ENCODE data around the gene FAM89A. TPM values are rescaled to one million over a fixed set of nuclear protein-coding genes. Genes with fewer than 3 reads are reported as not detected.

Gene FAM89A
- total RNA-seq (2022; extraction: Qiagen RNA extraction; ENCODE audit: low read depth) = 13.8 to 19.8 TPM (median 16.2 TPM) in 5 replicates

DNA sequence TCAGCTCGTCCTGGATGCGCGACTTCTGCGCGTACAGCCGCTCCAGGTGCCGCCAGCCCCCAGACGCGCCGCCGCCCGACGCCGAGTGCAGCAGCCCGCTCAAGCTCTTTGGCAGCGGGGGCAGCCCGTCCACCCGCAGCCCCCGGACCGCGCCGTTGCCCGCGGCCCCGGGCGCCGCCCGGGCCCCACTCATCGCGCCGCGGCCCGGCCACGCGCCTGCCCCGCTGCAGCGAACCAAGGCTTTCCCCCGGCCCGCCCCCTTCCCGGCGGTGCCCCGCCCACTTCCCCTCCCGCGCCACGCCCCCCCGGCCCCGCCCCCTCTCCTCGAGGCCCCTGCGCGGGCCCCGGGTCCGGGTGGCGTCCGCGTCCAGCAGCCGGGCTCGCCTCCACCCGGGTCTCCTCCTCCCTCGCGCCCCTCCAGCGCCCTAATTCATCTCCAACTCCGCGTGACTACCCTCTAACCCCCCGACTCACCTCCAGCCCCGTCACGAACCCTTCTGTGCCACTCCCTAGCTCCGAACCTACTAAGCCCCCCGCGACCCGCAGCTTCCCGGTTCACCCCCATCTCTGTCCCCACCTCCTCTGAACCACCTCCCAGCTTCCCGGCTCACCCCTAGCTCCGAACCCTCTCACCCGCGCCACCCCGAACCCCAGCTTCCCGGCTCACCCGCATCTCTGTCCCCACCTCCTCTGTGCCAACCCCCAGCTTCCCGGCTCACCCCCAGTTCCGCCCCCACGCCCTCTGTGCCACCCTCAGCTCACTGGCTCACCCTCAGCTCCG lies at the start of gene FAM89A:
Gene FAM89A, minus strand, starts transcription at position 236 of the 781 bp plus-strand sequence. Its CDS starts 43 bp downstream, at position 193.

DNA sequence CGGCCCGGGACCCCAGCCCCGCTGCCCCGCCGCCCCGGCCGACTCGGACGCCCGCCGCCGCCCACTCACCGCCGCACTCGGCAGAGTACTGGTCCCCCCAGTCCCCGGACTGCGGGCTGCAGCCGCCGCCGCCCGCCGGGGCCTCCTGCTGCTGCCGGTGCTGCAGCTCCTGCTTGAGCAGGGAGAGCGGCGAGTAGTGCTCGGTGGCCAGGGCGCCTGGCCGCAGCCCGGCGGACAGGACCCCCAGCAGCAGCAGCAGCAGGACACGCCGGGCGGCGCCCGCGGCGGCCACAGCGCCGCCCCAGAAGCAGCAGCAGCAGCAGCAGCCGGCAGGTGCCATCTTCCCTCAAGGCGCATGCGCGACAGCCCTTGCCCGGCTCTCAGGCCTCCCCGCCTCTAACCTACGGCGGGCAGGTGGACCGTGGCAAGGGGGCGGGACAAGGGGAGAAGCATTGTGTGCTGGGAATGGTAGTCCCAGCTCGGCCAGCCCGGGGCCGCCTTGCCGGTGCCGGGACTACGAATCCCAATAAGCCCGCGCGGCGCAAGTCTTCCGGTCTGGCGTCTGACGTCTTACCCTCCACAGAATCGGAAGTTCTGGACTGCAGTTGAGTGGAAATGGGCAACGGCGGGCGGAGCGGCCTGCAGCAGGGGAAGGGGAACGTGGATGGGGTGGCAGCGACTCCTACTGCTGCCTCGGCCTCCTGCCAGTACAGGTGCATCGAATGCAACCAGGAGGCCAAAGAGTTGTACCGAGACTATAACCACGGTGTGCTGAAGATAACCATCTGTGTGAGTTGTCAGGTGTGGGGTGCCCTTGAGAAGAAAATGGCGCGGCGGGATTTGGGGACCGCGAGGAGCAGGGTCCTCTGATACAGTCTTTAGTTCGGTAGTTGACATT lies 61.3 kb downstream of the FAM89A start, which contains the start of the genes ARV1 and TTC13:
Gene ARV1, plus strand, starts transcription at position 604 of the 898 bp plus-strand sequence. Its CDS starts 12 bp downstream, at position 616.
Gene TTC13, minus strand, starts transcription at position 371 of the 898 bp plus-strand sequence. Its CDS starts 31 bp downstream, at position 340.

Other genes with a start within 250 kb of the FAM89A start
- 15.8 to 20.4 TPM (median 18.7 TPM) in 5 replicates for gene C1orf198, start 171.7 kb downstream of the FAM89A start, total RNA-seq (2022; extraction: Qiagen RNA extraction; ENCODE audit: low read depth)
- 8.3 to 11.4 TPM (median 9.8 TPM) in 5 replicates for gene TTC13, start 61.4 kb downstream of the FAM89A start, total RNA-seq (2022; extraction: Qiagen RNA extraction; ENCODE audit: low read depth)
- gene ARV1, start 61.2 kb downstream of the FAM89A start, total RNA-seq (2022; extraction: Qiagen RNA extraction; ENCODE audit: low read depth) = 23.6 to 26.4 TPM (median 25.5 TPM) in 5 replicates
- gene TRIM67, start 121.8 kb upstream of the FAM89A start, total RNA-seq (2022; extraction: Qiagen RNA extraction; ENCODE audit: low read depth) = 0.17 to 0.28 TPM (median 0.22 TPM) in 5 replicates
- gene GNPAT, start 201.0 kb upstream of the FAM89A start, total RNA-seq (2022; extraction: Qiagen RNA extraction; ENCODE audit: low read depth) = 35.9 to 41.3 TPM (median 37.3 TPM) in 5 replicates

All from A549 treated with DMSO at 1 μM for 4 hours (cell line).